ENCODE measurements around the gene COX10. TPM values are rescaled to one million over a fixed set of nuclear protein-coding genes. Genes with fewer than 3 reads are reported as not detected.

COX10 gene
- total RNA-seq: 14.2 and 23.6 TPM in 2 replicates

DNA sequence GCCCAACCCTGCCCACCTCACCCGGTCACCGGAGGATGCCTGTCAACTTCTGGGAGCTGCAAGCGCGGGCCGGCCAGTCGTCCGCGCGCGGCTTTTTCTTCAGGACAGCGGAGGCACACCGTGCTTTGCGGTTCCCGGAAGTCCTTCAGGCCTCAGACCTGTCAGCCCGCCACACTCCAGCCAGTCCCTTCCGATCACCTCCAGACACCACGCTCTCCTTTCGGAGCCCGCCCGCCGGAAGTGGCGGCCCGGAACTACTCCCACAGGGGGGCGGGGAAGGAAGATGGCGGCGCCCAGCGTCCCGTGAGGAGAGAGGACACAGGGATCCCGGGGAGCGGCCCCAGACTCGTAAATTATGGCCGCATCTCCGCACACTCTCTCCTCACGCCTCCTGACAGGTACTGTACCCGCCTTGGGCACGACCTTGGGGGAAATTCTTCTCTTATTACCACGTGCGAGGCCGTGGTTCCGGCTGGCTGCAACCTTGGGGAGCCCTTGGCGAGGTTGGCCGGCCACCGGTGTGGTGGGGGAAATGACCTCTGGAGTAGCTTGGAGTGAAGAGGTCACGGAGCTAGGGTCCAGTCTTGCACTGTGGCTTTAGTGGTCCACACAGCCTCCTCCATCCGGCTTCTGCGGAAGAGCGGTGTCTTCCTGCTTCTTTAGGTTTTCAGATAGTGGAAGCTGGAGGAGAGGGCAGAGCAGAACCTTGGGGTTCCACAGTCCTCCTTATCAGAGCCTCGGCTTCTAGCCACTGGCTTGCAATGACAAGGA is at the start of gene COX10:
COX10 (plus strand) TSS at position 254 of the 771 bp plus-strand sequence; CDS start at position 356, 102 bp downstream.

DNA sequence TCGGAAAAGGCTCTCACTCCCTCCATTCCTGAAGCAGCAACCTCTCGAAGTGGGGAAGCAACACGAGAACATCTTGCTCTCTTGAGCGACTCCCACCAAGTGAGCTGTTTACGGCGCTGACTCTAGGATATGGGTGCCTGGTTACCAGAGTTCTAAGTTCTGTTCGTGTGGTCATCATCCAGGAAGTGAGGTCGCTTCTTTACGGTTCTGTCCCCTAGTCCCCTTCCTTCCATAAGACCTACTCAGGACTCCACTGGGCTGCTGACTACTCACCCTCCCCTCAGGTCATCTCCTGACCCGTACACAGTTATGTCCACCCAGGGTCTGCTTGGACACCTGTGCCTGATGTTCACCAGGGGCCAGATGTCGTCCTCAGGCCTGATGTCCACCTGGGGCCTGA is 167.5 kb downstream of the COX10 start, which contains the start of gene CDRT15:
CDRT15 (minus strand) TSS at position 101 of the 400 bp plus-strand sequence; CDS start at position 72, 29 bp downstream.

Small RNAs within 50 kb of the gene (small RNA-seq; reads per million reads assigned to genes)
- not detected for gene RF00090 (ENCODE audit: low replicate concordance)

Other genes starting within 250 kb of the COX10 start
- not detected in 2 replicates for gene CDRT15, start 167.4 kb downstream of the COX10 start, total RNA-seq
- gene HS3ST3B1, start 231.6 kb downstream of the COX10 start, total RNA-seq: 5.0 and 28.8 TPM in 2 replicates

Data from placental pericyte (primary cell).